AG04450 (cell line): Measurements from ENCODE around the gene PROSER1. TPM values are rescaled to one million over a fixed set of nuclear protein-coding genes. Genes with fewer than 3 reads are reported as not detected.

ENCODE experiments used
- CTCF ChIA-PET: fragments of 300-600, 350-600 bp; formaldehyde crosslinking; extraction: SDS; loops from one replicate; lab custom pipeline; 2022; ENCODE audit warnings: antibody characterized with exemption, inconsistent platforms; lab: Charles Lee
- POLR2A ChIA-PET: fragments of 350-600 bp; formaldehyde crosslinking; extraction: SDS; loops from one replicate; lab custom pipeline; 2021; ENCODE audit warnings: antibody characterized with exemption, inconsistent platforms; lab: Yijun Ruan, JAX
- DNase-seq: peaks from one replicate; pipeline ENCODE4 v3.0.0-alpha.2; 2011; ENCODE audit warnings: low read depth, low spot score
- H3K27ac ChIP-seq: one replicate; pipeline ENCODE4 v1.5.1; 2012; ENCODE audit warnings: low read depth, low read length, control low read depth
- H3K27me3 ChIP-seq: one replicate; pipeline ENCODE4 v1.6.0; 2012; ENCODE audit warnings: low read length; ENCODE audit not compliant: control insufficient read depth, insufficient read depth
- H3K4me3 ChIP-seq: 2 replicates; pipeline ENCODE4 v1.5.1; 2011; ENCODE audit warnings: mild to moderate bottlenecking, low read depth, low read length, control low read depth
- H3K9me3 ChIP-seq: 2 replicates; pipeline ENCODE4 v1.5.1; 2012; ENCODE audit warnings: low read length; ENCODE audit not compliant: control insufficient read depth, insufficient read depth
- polyA plus RNA-seq: library from polyadenylated mRNA; depleted of rRNA; stranded (reverse); fragments of >200 nt; gene quantifications from 2 replicates; pipeline ENCODE4 v1.2.3, GENCODE V29; 2011
- TF ChIP-seq, protein P1 (sequence below): IDR thresholded peaks from 2 replicates; pipeline ENCODE4 v1.5.1; 2011; ENCODE audit warnings: low read depth, low read length, control low read depth, inconsistent platforms

PROSER1 gene
- polyA plus RNA-seq, 1 experiment = 19.4 TPM

DNA sequence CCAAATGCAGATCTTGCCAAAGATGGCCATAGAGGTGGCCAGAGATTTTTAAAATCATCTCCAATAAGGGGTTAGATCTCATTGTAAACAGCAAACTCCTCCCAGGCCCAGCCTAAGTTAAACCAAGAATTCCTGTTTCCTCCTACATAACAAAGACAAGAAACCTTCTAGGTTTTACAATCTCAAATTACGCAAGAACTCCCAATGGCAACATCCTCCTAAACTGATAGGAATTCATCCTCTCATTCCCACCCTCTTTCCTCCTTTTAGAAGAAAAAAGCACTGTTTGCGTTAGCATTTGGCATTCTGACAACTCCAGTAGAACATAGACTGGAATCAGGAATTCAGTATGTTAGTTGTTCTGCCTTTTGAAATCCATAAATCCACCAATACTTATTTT is 14.6 kb downstream of the PROSER1 start:
- ChIA-PET CTCF (interaction anchor here (1.1 to 1.3 kb wide), 2 partner anchors 28 to 589 kb away, joined by 3 to 4 read pairs; no protein-coding TSS in a partner anchor), POLR2A (interaction anchor here (0.9 kb wide), 1 partner anchor 13 kb away, joined by 3 read pairs; no protein-coding TSS in a partner anchor)
- no peaks in the 10 kb centered on the region for H3K27me3 ChIP-seq
- TF ChIP-seq, protein P1, sequence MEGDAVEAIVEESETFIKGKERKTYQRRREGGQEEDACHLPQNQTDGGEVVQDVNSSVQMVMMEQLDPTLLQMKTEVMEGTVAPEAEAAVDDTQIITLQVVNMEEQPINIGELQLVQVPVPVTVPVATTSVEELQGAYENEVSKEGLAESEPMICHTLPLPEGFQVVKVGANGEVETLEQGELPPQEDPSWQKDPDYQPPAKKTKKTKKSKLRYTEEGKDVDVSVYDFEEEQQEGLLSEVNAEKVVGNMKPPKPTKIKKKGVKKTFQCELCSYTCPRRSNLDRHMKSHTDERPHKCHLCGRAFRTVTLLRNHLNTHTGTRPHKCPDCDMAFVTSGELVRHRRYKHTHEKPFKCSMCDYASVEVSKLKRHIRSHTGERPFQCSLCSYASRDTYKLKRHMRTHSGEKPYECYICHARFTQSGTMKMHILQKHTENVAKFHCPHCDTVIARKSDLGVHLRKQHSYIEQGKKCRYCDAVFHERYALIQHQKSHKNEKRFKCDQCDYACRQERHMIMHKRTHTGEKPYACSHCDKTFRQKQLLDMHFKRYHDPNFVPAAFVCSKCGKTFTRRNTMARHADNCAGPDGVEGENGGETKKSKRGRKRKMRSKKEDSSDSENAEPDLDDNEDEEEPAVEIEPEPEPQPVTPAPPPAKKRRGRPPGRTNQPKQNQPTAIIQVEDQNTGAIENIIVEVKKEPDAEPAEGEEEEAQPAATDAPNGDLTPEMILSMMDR = no peak
- no peaks in the 10 kb centered on the region for H3K9me3 ChIP-seq
- no peak for DNase-seq
- peak overlapping the region; percentile 12 for H3K27ac ChIP-seq
- no peak overlapping the region for H3K4me3 ChIP-seq

GRCh38 chr13:39020853-39021462 is 16.9 kb downstream of the PROSER1 start:
- POLR2A ChIA-PET = no interaction called here

DNA sequence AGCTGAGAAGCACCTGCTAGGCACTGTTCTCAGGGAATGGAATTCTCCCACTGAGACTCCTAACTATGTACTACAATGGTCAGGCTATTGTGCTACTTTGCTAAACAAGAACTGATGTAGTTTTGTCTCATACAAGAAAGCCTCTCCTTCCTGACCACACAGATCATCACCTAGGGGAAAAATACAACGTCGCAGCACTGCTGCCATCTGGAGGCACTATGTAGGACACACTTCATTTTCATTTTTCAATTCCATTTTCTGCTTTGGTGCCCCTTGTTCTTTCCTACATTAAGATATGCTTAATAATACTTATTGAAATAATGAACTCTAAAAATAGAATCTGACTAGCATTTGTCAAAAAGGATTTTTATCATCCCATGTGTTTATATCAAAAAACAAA is 21.1 kb downstream of the PROSER1 start:
- Histone ChIP-seq H3K27ac (no peak overlapping the region), H3K9me3 (no peaks in the 10 kb centered on the region), H3K4me3 (no peak overlapping the region), H3K27me3 (no peaks in the 10 kb centered on the region)
- TF ChIP-seq, protein P1 = peak; percentile 53
- ChIA-PET POLR2A (no interaction called here), CTCF (interaction anchor here (0.6 to 1.4 kb wide), 3 partner anchors 9 to 35 kb away, joined by 3 to 4 read pairs (median 3); no protein-coding TSS in a partner anchor)
- DNase-seq = no peak

More at GRCh38 chr13:39020853-39021462, 16.9 kb downstream of the PROSER1 start:
- Histone ChIP-seq H3K4me3 (no peak overlapping the region), H3K27me3 (no peaks in the 10 kb centered on the region), H3K27ac (no peak overlapping the region), H3K9me3 (no peaks in the 10 kb centered on the region)
- CTCF ChIA-PET = no interaction called here
- DNase-seq = no peak
- TF ChIP-seq, protein P1 = no peak

DNA sequence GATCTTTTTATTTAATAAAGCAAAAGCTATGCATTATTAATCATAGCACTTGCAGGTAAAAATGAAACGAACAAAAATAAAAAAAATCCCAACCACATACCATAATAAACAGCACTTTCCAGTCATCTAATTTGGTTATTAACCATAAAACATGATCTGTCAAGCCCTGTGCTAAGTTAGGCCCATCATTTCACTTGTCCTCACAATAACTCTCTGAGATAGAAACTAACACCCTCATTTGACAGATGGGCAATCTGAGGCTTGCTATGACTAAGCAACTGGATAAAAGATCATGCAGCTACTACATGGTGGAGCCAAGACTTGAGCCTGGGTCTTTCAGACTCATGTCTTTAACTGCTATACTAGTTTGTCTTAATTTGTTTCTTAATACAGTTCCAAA is 21.8 kb downstream of the PROSER1 start:
- Histone ChIP-seq H3K27ac (no peak overlapping the region), H3K4me3 (no peak overlapping the region), H3K9me3 (no peaks in the 10 kb centered on the region), H3K27me3 (no peaks in the 10 kb centered on the region)
- ChIA-PET POLR2A (no interaction called here), CTCF (interaction anchor here (1.1 to 1.4 kb wide), 3 partner anchors 8 to 116 kb away, joined by 3 to 4 read pairs (median 3); no protein-coding TSS in a partner anchor)
- TF ChIP-seq, protein P1 = no peak
- no peak for DNase-seq

DNA sequence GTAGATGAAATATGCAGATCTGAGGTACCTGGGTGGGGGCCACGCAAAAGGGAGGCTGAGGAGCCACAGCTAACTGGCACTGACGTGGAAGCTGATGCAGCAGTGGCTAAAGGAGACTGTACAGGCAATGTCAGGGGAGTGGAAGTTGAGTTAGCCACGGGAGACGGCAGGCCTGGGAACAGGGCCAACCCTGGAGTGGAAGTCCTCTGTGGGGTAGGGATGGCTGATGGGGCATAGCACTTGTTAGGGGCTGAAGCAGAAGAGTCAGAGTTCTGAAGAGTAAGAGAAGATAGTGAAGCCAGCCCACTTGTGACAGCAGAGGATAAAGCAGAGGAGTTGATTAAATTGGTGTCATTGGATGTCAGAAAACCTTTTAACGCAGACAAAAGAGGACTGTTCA is 24.4 kb downstream of the PROSER1 start:
- TF ChIP-seq, protein P1 = no peak

More for the DNA sequence above, 24.4 kb downstream of the PROSER1 start:
- H3K9me3 ChIP-seq = no peaks in the 10 kb centered on the region
- H3K27me3 ChIP-seq = no peaks in the 10 kb centered on the region
- no peak for DNase-seq
- ChIA-PET CTCF (no interaction called here), POLR2A (no interaction called here)
- no peak overlapping the region for H3K4me3 ChIP-seq
- H3K27ac ChIP-seq = no peak overlapping the region
